H1 (cell line): ENCODE data around the gene EEPD1. TPM values are rescaled to one million over a fixed set of nuclear protein-coding genes. Genes with fewer than 3 reads are reported as not detected.

Experiments used
- CTCF ChIA-PET: fragments of 300-600 bp; sonication (Branson Sonifier 250); formaldehyde crosslinking; loops from one replicate; lab custom pipeline; 2021; ENCODE audit not compliant: partially characterized antibody; lab: Charles Lee
- POLR2A ChIA-PET: fragments of 300-600 bp; sonication (Branson Sonifier 250); formaldehyde crosslinking; loops from one replicate; lab custom pipeline; 2021; ENCODE audit warnings: inconsistent platforms; ENCODE audit not compliant: partially characterized antibody; lab: Charles Lee
- DNase-seq, 2 experiments: peaks; one replicate each; pipeline versions ENCODE4 v3.0.0 to v3.0.0-alpha.2; 2010 to 2022; ENCODE audit warnings: low spot score in 2 of 2, low read depth in 1 of 2, mixed read lengths in 1 of 2
- FAIRE-seq: peaks from 2 replicates; lab custom pipeline; 2011; peaks lifted over from hg19 to GRCh38; lab: Jason Lieb, UNC
- H2AFZ ChIP-seq: 2 replicates; pipeline ENCODE4 v1.8.1; 2012; ENCODE audit warnings: low read length, inconsistent platforms
- H2AK5ac ChIP-seq: 2 replicates; pipeline ENCODE4 v1.6.1; 2013; ENCODE audit warnings: low read depth, low read length
- H2BK120ac ChIP-seq: replicated peaks from 2 replicates; pipeline ENCODE3; 2013; ENCODE audit warnings: low read depth, low read length, inconsistent platforms
- H2BK12ac ChIP-seq: 2 replicates; pipeline ENCODE4 v1.6.1; 2013; ENCODE audit warnings: low read depth, low read length
- H2BK15ac ChIP-seq: 2 replicates; pipeline ENCODE4 v1.6.1; 2013; ENCODE audit warnings: low read length
- H2BK20ac ChIP-seq: 2 replicates; pipeline ENCODE4 v1.6.1; 2013; ENCODE audit warnings: low read length
- H2BK5ac ChIP-seq: 2 replicates; pipeline ENCODE4 v1.6.1; 2013; ENCODE audit warnings: low read depth, low read length
- H3K14ac ChIP-seq: 2 replicates; pipeline ENCODE4 v1.6.1; 2013; ENCODE audit warnings: inconsistent platforms; ENCODE audit not compliant: insufficient read length
- H3K18ac ChIP-seq: 2 replicates; pipeline ENCODE4 v1.6.1; 2013; ENCODE audit warnings: low read length; ENCODE audit errors: extremely low read depth
- H3K23ac ChIP-seq: 2 replicates; pipeline ENCODE4 v1.6.1; 2013; ENCODE audit warnings: inconsistent platforms; ENCODE audit not compliant: insufficient read length
- H3K23me2 ChIP-seq: 2 replicates; pipeline ENCODE4 v1.6.1; 2013; ENCODE audit warnings: low read depth, low read length
- H3K27ac ChIP-seq: 2 replicates; pipeline ENCODE4 v1.6.1; 2011; ENCODE audit warnings: low read depth, low read length, inconsistent platforms
- H3K27me3 ChIP-seq, 4 experiments: replicated peaks in 1 of 4; 1 replicate in 1 of 4; 2 replicates in 3 of 4; pipeline versions ENCODE4 v1.6.1 to v1.8.1; 2011 to 2013; ENCODE audit warnings: low read length in 3 of 4, mild to moderate bottlenecking in 3 of 4, inconsistent platforms in 2 of 4, mixed read lengths in 2 of 4, moderate library complexity in 1 of 4; ENCODE audit not compliant: control insufficient read depth in 3 of 4, insufficient read depth in 3 of 4; ENCODE audit errors: extremely low read depth in 1 of 4
- H3K36me3 ChIP-seq, 4 experiments: 2 replicates each; pipeline versions ENCODE4 v1.6.1 to v1.8.1; 2011 to 2013; ENCODE audit warnings: mild to moderate bottlenecking in 4 of 4, low read length in 3 of 4, moderate library complexity in 2 of 4, control low read depth in 1 of 4, inconsistent platforms in 1 of 4; ENCODE audit not compliant: insufficient read depth in 4 of 4, control insufficient read depth in 2 of 4
- H3K4ac ChIP-seq: replicated peaks from 2 replicates; pipeline ENCODE3; 2013; ENCODE audit warnings: low read length, low read depth, mixed read lengths, inconsistent platforms; ENCODE audit not compliant: insufficient read length
- H3K4me1 ChIP-seq, 4 experiments: replicated peaks in 1 of 4; 1 replicate in 1 of 4; 2 replicates in 3 of 4; pipeline versions ENCODE4 v1.6.1 to v1.8.1; 2011 to 2013; ENCODE audit warnings: low read length in 3 of 4, inconsistent platforms in 2 of 4, mixed read lengths in 1 of 4; ENCODE audit not compliant: insufficient read depth in 4 of 4, control insufficient read depth in 3 of 4
- H3K4me2 ChIP-seq, 2 experiments: 2 replicates each; pipeline versions ENCODE4 v1.6.1 to v1.8.1; 2011 to 2013; ENCODE audit warnings: low read depth in 2 of 2, low read length in 2 of 2, control low read depth in 1 of 2, inconsistent platforms in 1 of 2, mild to moderate bottlenecking in 1 of 2; ENCODE audit not compliant: insufficient read depth in 1 of 2
- H3K4me3 ChIP-seq, 4 experiments: fragments of 200-600, 300-600 bp in 1 of 4; sonication (generic), shearing (Covaris generic), sonication (Bioruptor Twin) in 1 of 4; 2 replicates each; pipeline versions ENCODE4 v1.5.1 to v1.8.1; 2011 to 2016; ENCODE audit warnings: low read length in 4 of 4, low read depth in 3 of 4, control low read depth in 2 of 4, inconsistent platforms in 2 of 4, mild to moderate bottlenecking in 2 of 4, mixed read lengths in 1 of 4, moderate library complexity in 1 of 4; ENCODE audit not compliant: insufficient read depth in 2 of 4; ENCODE audit errors: extremely low read depth in 1 of 4
- H3K56ac ChIP-seq: replicated peaks from 2 replicates; pipeline ENCODE3; 2013; ENCODE audit warnings: low read depth, mild to moderate bottlenecking, mixed read lengths, low read length, inconsistent platforms; ENCODE audit not compliant: insufficient read length
- H3K79me1 ChIP-seq: 2 replicates; pipeline ENCODE4 v1.6.1; 2013; ENCODE audit warnings: low read depth, low read length, control low read depth
- H3K79me2 ChIP-seq, 2 experiments: 2 replicates each; pipeline versions ENCODE4 v1.6.1 to v1.8.1; 2012 to 2013; ENCODE audit warnings: low read length in 2 of 2, mild to moderate bottlenecking in 2 of 2, inconsistent platforms in 1 of 2; ENCODE audit not compliant: insufficient read depth in 2 of 2, control insufficient read depth in 1 of 2
- H3K9ac ChIP-seq, 4 experiments: replicated peaks in 1 of 4; 1 replicate in 1 of 4; 2 replicates in 3 of 4; pipeline versions ENCODE4 v1.6.1 to v1.8.1; 2011 to 2013; ENCODE audit warnings: low read depth in 3 of 4, low read length in 3 of 4, control low read depth in 2 of 4, mild to moderate bottlenecking in 2 of 4, moderate library complexity in 2 of 4, inconsistent platforms in 1 of 4; ENCODE audit errors: extremely low read depth in 1 of 4
- H3K9me3 ChIP-seq, 2 experiments: 2 replicates each; pipeline versions ENCODE4 v1.6.1 to v1.8.1; 2012 to 2013; ENCODE audit warnings: mild to moderate bottlenecking in 2 of 2, moderate library complexity in 2 of 2, control low read depth in 1 of 2, inconsistent platforms in 1 of 2, low read depth in 1 of 2, low read length in 1 of 2, mixed read lengths in 1 of 2; ENCODE audit not compliant: insufficient read depth in 2 of 2
- H4K20me1 ChIP-seq, 2 experiments: replicated peaks in 1 of 2; 2 replicates each; pipeline versions ENCODE3 to v1.8.1; 2011 to 2013; ENCODE audit warnings: inconsistent platforms in 2 of 2, low read length in 2 of 2, mild to moderate bottlenecking in 1 of 2; ENCODE audit not compliant: insufficient read depth in 2 of 2, control insufficient read depth in 1 of 2
- H4K5ac ChIP-seq: 2 replicates; pipeline ENCODE4 v1.6.1; 2013; ENCODE audit warnings: low read length, low read depth, mixed read lengths, inconsistent platforms; ENCODE audit not compliant: insufficient read length
- H4K8ac ChIP-seq: 2 replicates; pipeline ENCODE4 v1.8.0; 2013; ENCODE audit warnings: mild to moderate bottlenecking, moderate library complexity, low read length, inconsistent platforms; ENCODE audit not compliant: insufficient read depth; ENCODE audit errors: extremely low read depth
- H4K91ac ChIP-seq: replicated peaks from 2 replicates; pipeline ENCODE3; 2013; ENCODE audit warnings: low read length, mixed read lengths, inconsistent platforms; ENCODE audit not compliant: insufficient read length
- BRCA1 ChIP-seq: IDR thresholded peaks from 2 replicates; pipeline ENCODE4 v1.6.1; 2012; ENCODE audit warnings: low read depth, low read length, improper control_type of control experiment
- CTBP2 ChIP-seq: IDR thresholded peaks from 2 replicates; pipeline ENCODE4 v1.7.0; 2011; ENCODE audit warnings: borderline replicate concordance, mild to moderate bottlenecking, moderate library complexity, mixed read lengths, low read length; ENCODE audit not compliant: insufficient read depth, insufficient read length
- KDM1A ChIP-seq: fragments of 200-600, 300-600 bp; sonication (generic); IDR thresholded peaks from 2 replicates; pipeline ENCODE4 v1.7.1; 2016; ENCODE audit warnings: mild to moderate bottlenecking, low read length, borderline replicate concordance
- KDM4A ChIP-seq: IDR thresholded peaks from one replicate; pipeline ENCODE4 v1.7.1; 2012; ENCODE audit warnings: low read depth, mild to moderate bottlenecking, moderate library complexity, low read length, inconsistent platforms; ENCODE audit not compliant: severe bottlenecking
- RNF2 ChIP-seq: fragments of 200-900, 300-1000 bp; sonication (generic); IDR thresholded peaks from 2 replicates; pipeline ENCODE4 v1.7.1; 2016; ENCODE audit warnings: borderline replicate concordance, low read depth, mild to moderate bottlenecking, antibody characterized with exemption, low read length; ENCODE audit not compliant: poor library complexity, severe bottlenecking; ENCODE audit errors: missing control alignments
- SP1 ChIP-seq: IDR thresholded peaks from 2 replicates; pipeline ENCODE4 v1.6.1; 2011; ENCODE audit warnings: low read depth, low read length
- WGBS, 2 experiments: shearing (Covaris generic) in 1 of 2; methylation state at CpG; one replicate each; pipeline versions ENCODE4 v1.1.6 to v1.1.7; 2013 to 2015; ENCODE audit warnings: low lambda C conversion rate in 2 of 2, mixed read lengths in 2 of 2, inconsistent platforms in 1 of 2, low coverage in 1 of 2, missing lambda C conversion rate in 1 of 2; ENCODE audit not compliant: insufficient replicate concordance in 2 of 2, insufficient coverage in 1 of 2, insufficient read length in 1 of 2; ENCODE audit errors: extremely low coverage in 1 of 2, missing lambda C conversion rate in 1 of 2; 5-methylcytosine and 5-hydroxymethylcytosine counted together
- polyA plus RNA-seq, 7 experiments: library from polyadenylated mRNA; depleted of rRNA in 3 of 7; stranded (reverse) in 5 of 7; unstranded in 2 of 7; fragments of >200 nt in 5 of 7; fragments of 200-250 nt in 2 of 7; gene quantifications; 1 replicate in 5 of 7; 2 replicates in 1 of 7; 4 replicates in 1 of 7; pipeline versions ENCODE4 v1.2.1 to v1.2.3, GENCODE V29; 2011 to 2013; ENCODE audit warnings: missing spikeins in 2 of 7, mixed read lengths in 2 of 7
- total RNA-seq: library from RNA; stranded (reverse); fragmentation: NEBNext Ultra II Directional; extraction: Animal tissue kit (Norgen Biotek cat#: 25700); gene quantifications from 2 replicates; pipeline ENCODE4 v1.2.1, GENCODE V29; 2021
- TF ChIP-seq, protein P1 (sequence below): IDR thresholded peaks from 2 replicates; pipeline ENCODE4 v1.6.1; 2012; ENCODE audit warnings: inconsistent platforms

EEPD1 gene
- total and polyA plus RNA-seq, 2 of the 8 experiments (the other 6 are each of a cell fraction or from before 2014, with no cell fraction given), result 3.1 to 7.8 TPM

DNA sequence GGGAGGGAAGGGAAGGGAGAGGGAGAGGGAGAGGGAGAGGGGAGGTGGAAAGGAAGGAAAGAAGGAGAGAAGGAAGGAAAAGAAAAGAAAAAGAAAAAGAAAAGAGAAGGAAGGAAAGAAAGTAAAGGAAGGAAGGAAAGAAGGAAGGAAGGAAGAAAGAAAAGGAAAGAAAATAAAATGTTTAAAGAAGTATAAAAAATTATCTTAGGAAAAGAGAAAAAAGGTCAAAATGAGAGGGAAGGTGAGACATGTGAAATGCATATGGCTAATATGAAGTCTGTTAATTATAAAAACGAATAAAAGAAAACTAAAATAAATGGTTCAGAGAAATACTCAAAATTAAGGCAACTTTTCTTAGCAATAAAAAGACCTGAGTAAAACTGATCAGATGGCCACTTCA lies 190.5 kb downstream of the EEPD1 start:
- CTCF ChIA-PET, result interaction anchor here (1.3 kb wide), 1 partner anchor 24 kb away, joined by 5 read pairs; no protein-coding TSS in a partner anchor
- Histone ChIP-seq H3K4me2 (no peak overlapping the region), H3K79me1 (no peaks in the 10 kb centered on the region), H4K20me1 (no peaks in the 10 kb centered on the region), H2BK5ac (no peak overlapping the region), H2BK15ac (no peak overlapping the region), H3K27me3 (no peaks in the 10 kb centered on the region), H2BK20ac (no peak overlapping the region), H3K4me3 (no peak overlapping the region), H3K56ac (no peak overlapping the region), H3K9ac (no peak overlapping the region), H4K91ac (no peak overlapping the region), H3K79me2 (no peaks in the 10 kb centered on the region), H4K8ac (no peak overlapping the region), H4K5ac (no peak overlapping the region), H2AFZ (no peak overlapping the region), H3K36me3 (no peaks in the 10 kb centered on the region), H3K23ac (no peak overlapping the region), H3K4ac (no peak overlapping the region), H3K4me1 (no peaks in the 10 kb centered on the region), H3K9me3 (0 out of 4 replicates have a peak, but pooled peaks cover 0 to 2% of the 10 kb centered on the region in 2 experiments), H2BK120ac (no peak overlapping the region), H3K14ac (no peak overlapping the region), H3K23me2 (no peaks in the 10 kb centered on the region), H2BK12ac (no peak overlapping the region), H2AK5ac (no peak overlapping the region), H3K18ac (no peak overlapping the region), H3K27ac (no peak overlapping the region)
- POLR2A ChIA-PET, result interaction anchor here (1.4 kb wide), 1 partner anchor 13 kb away, joined by 6 read pairs; no protein-coding TSS in a partner anchor
- FAIRE-seq (no peak), DNase-seq (no peak)
- WGBS, 2 experiments, result 90% methylated on average over 1 of the region's 1 CpG; no CpG with 5 or more reads in 1 of the 2 experiments
- TF ChIP-seq KDM1A (no peak), SP1 (no peak), RNF2 (no peak), BRCA1 (no peak), KDM4A (no peak), CTBP2 (no peak)
- TF ChIP-seq, protein P1, sequence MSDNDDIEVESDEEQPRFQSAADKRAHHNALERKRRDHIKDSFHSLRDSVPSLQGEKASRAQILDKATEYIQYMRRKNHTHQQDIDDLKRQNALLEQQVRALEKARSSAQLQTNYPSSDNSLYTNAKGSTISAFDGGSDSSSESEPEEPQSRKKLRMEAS, result no peak
